ENCODE measurements around the gene RCOR2. TPM values are rescaled to one million over a fixed set of nuclear protein-coding genes. Genes with fewer than 3 reads are reported as not detected.
"Not testable (repeated sequence)": the region's sequence is repeated elsewhere in the genome, so short reads cannot be mapped to it uniquely, and the experiment has no call there.

RCOR2 gene
- total RNA-seq, 1 donor from 2014 or later: 0.58 TPM

- no peak for DNase-seq (ENCODE audit: low spot score)
These were observed 37.2 kb downstream of the RCOR2 start for GRCh38 chr11:63879598-63880402.

GRCh38 chr11:63877658-63878241, 39.2 kb downstream of the RCOR2 start:
- no peak for DNase-seq (ENCODE audit: low spot score)

GRCh38 chr11:63876616-63877015, 40.3 kb downstream of the RCOR2 start:
- no peak for DNase-seq (ENCODE audit: low spot score)

GRCh38 chr11:63875506-63876065, 41.4 kb downstream of the RCOR2 start:
- DNase-seq (ENCODE audit: low spot score): no peak

GRCh38 chr11:63874511-63874910, 42.5 kb downstream of the RCOR2 start:
- no peak for DNase-seq (ENCODE audit: low spot score)

- DNase-seq (ENCODE audit: low spot score): no peak
These were observed 43.7 kb downstream of the RCOR2 start for GRCh38 chr11:63873311-63873710.

- no peak for DNase-seq (ENCODE audit: low spot score)
These were observed 44.2 kb downstream of the RCOR2 start for GRCh38 chr11:63872800-63873197.

- no peak for DNase-seq (ENCODE audit: low spot score)
These were observed 44.8 kb downstream of the RCOR2 start for GRCh38 chr11:63871962-63872799.

GRCh38 chr11:63870351-63871140, 46.4 kb downstream of the RCOR2 start:
- no peak for DNase-seq (ENCODE audit: low spot score)

GRCh38 chr11:63869683-63870082, 47.3 kb downstream of the RCOR2 start:
- DNase-seq (ENCODE audit: low spot score): no peak

- DNase-seq (ENCODE audit: low spot score): no peak
These were observed 47.8 kb downstream of the RCOR2 start for GRCh38 chr11:63869171-63869591.

- DNase-seq (ENCODE audit: low spot score): no peak
These were observed 48.4 kb downstream of the RCOR2 start for GRCh38 chr11:63868399-63869064.

GRCh38 chr11:63867511-63867910, 49.5 kb downstream of the RCOR2 start:
- no peak for DNase-seq (ENCODE audit: low spot score)

- no peak for DNase-seq (ENCODE audit: low spot score)
These were observed 50.8 kb downstream of the RCOR2 start for GRCh38 chr11:63866211-63866610.

- not testable (repeated sequence) for DNase-seq (ENCODE audit: low spot score)
These were observed 53.3 kb downstream of the RCOR2 start for GRCh38 chr11:63863620-63864019.

GRCh38 chr11:63862923-63863322, 54.0 kb downstream of the RCOR2 start:
- no peak for DNase-seq (ENCODE audit: low spot score)
